Stimulated activated CD4-positive, alpha-beta T cell treated with anti-CD3 and anti-CD28 coated beads, Interleukin-12 subunit alpha, Interleukin-12 subunit beta, amount 100 ng/mL, for 24 hours (primary cell): ENCODE data around the gene SNRNP25.
"Not testable (repeated sequence)": the region's sequence is repeated elsewhere in the genome, so short reads cannot be mapped to it uniquely, and the experiment has no call there.

ENCODE experiments used
- DNase-seq, 2 experiments: peaks; one replicate each; pipeline ENCODE4 v3.0.0-alpha.2; 2020; ENCODE audit warnings: low read depth in 2 of 2

SNRNP25 gene

DNA sequence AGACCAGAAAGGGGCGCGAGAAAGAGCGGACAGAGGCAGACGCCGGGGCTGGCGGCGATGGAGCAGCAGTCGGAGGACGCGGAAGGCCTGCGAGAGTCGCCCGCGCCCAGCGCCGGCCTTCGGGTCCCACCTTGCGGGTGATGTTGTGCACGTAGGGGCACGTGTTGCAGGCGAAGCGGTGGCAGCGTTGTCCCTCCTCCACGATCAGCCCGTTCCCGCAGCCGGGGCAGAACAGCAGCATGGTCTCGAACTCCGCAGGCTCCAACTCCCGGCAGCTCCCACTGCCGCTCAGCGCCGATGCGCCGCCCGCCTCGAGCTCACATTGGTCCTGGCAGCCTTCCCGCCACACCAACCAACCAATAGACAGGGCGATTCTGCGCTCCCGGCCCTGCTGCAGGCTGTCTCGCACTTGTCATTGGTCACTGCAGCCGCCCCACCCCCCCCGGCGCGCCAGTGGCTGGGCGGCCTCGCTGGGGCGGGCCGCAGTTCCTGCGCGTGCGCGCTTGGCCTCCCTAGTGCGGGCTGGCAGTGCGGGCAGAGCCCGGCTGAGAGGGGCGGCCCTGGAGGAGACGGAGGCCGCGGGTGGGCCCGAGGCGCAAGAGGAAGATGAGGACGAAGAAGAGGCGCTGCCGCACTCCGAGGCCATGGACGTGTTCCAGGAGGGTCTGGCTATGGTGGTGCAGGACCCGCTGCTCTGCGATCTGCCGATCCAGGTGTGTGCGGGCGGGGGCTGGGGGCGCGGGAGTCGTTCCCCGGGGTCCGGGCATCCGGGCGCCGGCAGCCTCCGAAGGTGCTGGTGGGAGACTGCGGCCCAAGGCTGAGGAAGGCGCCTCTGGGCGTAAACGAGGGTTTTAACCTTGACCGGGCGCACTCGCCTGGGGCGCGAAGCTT, at the start of gene SNRNP25, which contains the start of gene POLR3K:
Gene SNRNP25, plus strand, starts transcription at position 483 of the 891 bp plus-strand sequence. Its CDS starts 189 bp downstream, at position 672.
Gene POLR3K, minus strand, starts transcription at position 263 of the 891 bp plus-strand sequence. Its CDS starts 22 bp downstream, at position 241.
- peak; percentile 96 to 99 for DNase-seq

DNA sequence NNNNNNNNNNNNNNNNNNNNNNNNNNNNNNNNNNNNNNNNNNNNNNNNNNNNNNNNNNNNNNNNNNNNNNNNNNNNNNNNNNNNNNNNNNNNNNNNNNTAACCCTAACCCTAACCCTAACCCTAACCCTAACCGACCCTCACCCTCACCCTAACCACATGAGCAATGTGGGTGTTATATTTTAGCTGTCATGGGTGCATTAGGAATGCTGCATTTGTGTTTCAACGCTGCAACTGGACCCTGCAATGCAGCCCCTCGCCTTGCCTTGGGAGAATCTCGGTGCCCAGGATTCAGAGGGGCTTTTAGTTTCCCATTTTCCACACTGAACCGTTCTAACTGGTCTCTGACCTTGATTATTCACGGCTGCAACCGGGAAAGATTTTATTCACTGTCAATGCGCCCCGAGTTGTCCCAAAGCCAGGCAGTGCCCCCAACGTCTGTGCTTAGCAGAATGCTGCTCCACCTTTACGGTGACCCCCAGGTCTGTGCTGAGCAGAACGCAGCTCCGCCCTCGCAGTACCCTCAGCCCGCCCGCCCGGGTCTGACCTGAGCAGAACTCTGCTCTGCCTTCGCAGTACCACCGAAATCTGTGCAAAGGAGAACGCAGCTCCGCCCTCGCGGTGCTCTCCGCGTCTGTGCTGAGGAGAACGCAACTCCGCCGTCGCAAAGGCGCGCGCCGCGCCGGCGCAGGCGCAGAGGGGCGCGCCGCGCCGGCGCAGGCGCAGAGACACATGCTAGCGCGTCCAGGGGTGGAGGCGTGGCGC, 43.5 kb upstream of the SNRNP25 start:
- DNase-seq, result no peak

DNA sequence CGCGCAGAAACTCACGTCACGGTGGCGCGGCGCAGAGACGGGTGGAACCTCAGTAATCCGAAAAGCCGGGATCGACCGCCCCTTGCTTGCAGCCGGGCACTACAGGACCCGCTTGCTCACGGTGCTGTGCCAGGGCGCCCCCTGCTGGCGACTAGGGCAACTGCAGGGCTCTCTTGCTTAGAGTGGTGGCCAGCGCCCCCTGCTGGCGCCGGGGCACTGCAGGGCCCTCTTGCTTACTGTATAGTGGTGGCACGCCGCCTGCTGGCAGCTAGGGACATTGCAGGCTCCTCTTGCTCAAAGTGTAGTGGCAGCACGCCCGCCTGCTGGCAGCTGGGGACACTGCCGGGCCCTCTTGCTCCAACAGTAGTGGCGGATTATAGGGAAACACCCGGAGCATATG, 42.9 kb upstream of the SNRNP25 start:
- peak; percentile 73 to 89 for DNase-seq

DNA sequence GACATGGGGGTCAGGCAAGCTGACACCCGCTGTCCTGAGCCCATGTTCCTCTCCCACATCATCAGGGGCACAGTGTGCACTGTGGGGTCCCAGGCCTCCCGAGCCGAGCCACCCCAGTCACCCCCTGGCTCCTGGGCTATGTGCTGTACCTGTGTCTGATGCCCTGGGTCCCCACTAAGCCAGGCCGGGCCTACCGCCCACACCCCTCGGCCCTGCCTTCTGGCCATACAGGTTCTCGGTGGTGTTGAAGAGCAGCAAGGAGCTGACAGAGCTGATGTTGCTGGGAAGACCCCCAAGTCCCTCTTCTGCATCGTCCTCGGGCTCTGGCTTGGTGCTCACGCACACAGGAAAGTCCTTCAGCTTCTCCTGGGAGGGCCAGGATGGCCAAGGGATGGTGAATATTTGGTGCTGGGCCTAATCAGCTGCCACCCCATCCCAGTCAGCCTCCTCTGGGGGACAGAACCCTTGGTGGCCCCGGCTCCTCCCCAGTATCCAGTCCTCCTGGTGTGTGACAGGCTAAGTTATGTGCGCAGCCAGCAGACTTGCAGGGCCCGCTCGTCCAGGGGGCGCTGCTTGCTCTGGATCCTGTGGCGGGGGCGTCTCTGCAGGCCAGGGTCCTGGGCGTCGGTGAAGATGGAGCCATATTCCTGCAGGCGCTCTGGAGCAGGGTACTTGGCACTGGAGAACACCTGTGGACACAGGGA, 36.4 kb upstream of the SNRNP25 start:
- not testable (repeated sequence) for DNase-seq

DNA sequence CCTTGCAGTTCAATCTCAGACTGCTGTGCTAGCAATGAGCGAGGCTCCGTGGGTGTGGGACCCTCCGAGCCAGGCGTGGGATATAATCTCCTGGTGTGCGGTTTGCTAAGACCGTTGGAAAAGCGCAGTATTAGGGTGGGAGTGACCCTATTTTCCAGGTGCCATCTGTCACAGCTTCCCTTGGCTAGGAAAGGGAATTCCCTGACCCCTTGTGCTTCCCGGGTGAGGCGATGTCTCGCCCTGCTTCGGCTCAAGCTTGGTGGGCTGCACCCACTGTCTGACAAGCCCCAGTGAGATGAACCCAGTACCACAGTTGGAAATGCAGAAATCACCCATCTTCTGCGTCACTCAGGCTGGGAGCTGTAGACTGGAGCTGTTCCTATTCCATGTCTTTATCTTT, 32.7 kb upstream of the SNRNP25 start:
- not testable (repeated sequence) for DNase-seq

DNA sequence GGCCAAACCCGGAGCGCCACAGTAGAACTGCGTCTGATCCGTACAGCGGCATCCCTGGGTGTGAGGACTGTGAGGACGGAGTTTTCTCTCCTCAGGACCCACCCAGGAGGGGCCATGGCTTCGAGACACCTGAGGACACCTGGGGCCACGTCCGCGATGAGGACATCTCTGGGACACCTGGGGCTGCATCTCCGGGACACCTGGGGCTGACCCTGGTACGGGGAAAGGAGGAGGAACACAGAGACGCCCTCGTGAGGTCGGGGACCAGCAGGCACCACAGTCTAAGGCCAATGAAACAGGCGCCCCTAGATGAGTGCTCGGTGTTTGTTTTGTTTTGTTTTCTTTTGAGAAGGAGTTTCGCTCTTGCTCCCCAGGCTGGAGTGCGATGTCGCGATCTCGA, 29.5 kb upstream of the SNRNP25 start:
- not testable (repeated sequence) for DNase-seq

DNA sequence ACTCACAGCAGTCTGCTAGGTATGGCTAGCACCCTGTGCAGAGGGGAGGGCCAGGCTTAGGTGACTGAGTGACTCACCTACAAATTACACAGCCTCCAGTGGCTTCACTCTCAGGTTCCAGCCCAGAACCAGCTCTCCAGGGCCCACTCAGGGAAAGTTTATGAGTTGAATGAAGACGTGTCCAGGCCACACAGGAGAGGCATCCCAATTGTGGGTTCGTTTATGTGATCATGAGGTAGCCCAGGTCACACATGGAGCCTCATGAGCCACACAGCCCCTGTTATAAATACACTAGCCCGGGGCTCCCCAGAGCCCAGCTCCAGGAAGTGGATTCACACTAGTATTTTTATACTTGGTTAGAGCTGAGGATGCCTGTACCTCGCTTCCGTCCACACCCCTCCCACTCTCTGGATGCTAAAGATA, 27.7 kb upstream of the SNRNP25 start:
- not testable (repeated sequence) for DNase-seq

DNA sequence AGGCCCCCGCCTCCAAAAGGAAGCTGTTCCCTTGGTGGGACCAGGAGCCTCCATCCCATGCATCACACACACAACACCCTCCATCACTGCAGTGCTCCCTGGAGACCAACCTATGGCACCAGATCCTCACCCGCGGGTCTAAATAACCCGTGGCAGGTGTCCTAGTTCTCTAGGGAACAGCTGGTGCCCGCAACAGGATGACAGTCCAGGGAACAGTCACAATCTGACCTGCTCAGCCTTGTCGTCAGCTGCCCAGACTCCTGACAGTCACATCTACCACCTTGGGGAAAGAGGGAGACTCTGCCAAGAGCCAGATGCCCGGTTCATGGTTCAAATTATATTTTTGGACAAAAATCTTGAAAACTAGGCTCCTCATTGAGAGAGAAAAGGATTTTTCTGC, 23.0 kb upstream of the SNRNP25 start:
- not testable (repeated sequence) for DNase-seq

DNA sequence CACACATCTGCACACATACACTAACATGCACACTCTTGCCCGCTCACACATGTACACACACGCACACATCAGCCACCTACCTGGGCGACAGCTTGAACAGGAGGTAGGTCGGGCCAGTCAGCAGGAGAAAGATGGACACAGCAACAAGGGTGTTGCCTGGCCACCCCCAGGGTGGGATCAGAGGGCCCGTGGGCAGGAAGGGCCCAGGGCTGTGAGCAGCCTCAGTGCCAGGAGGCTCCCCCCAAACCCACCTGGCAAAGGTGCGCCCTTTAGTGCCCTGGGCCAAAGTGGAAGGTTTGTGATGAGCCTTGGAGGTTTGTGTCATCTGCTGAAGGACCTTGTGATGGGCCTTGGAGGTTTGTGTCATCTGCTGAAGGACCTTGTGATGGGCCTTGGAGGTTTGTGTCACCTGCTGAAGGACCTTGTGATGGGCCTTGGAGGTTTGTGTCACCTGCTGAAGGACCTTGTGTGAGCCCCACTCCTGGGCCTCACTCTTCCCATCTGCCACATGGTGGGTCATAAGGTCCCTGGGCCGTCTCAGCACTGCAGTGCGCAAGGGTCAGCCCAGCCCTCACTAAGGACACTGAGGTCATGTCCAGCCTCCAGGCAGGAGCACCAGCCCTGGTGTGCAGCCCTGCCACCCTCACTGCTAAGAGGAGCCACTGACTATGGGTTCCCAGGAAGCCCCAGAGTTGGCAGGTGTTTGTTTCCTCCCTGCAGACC, 20.3 kb upstream of the SNRNP25 start:
- DNase-seq, result not testable (repeated sequence)

DNA sequence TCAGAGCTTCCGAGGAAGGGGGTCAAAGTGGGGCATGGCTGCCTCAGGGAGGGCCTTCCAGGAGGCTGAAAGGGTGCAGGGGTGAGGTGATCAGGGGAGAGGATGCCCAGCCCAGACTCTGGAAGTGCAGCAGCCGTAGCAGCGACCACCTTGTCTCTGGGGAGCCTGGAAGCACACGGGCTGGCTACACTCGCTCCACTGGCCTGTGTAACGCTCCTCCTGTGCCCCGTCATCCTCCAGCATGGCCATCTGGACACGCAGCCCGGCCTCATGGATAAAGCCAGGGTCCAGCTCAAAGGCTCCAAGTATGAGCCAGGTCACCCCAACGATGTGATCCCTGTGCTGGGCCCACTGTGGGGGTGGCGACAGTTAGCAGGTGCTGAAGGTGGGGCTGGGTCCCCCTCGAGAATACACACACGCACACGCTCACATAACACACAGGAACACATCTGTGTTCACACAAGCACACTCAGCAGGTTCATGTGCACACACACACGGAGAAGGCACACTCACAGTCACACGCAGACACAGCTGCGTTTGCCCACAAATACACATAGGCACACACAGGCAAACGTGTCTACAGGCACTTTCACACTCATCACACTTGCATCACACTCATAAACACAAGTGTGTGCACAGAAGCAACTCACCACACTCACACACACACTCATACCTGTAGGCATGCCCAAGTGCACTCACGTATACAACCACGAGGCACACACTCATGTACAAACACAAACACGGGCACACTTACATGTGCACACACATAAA, 19.6 kb upstream of the SNRNP25 start:
- no peak for DNase-seq

DNA sequence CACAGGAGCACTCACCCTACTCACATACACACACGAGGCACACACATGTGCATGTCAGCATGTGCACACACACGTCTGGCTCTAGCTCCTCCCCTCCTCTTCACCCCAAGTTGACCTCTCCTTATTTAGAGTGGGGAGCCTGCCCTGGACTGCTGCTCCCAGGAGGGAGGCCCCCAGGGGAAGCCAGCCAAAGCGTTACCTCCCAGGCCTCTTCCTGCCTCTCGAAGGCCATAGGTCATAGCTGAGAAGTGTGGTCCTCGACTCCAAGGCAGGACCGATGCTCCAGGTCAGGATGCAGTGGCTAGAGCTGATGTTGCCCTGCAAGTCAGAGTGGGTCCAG, 19.0 kb upstream of the SNRNP25 start:
- no peak for DNase-seq

DNA sequence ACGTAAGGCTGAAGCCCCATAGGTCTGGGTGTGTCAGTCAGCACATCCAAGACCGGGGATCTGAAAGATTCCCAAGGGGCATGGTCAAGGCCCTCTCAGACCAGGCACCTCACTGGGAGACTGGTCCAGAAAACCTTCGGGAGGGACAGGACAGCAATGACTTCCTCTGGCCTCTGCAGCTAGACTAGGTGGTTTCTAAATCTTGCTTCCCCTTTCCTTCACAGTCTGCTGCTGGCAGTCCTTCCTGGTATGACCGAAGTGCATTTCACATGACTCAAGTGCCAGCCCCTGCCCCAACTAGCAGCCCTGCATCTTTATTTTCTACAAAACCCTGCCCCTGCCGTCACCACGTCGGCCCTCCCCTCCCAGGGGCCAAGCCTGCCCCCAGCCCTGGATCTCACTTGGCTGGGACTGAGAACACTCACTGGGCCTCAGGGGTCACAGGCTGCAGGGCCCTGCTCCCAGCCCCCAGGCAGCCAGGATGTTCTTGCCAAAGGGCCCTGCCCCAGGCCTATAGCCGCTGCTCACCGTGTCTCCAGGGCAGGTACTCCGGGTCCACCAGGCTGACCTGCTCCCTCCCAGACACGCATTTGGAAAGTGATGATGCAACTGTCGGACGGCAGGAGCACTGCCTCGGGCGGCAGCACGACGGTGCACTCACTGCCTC, 18.5 kb upstream of the SNRNP25 start:
- DNase-seq, result no peak

DNA sequence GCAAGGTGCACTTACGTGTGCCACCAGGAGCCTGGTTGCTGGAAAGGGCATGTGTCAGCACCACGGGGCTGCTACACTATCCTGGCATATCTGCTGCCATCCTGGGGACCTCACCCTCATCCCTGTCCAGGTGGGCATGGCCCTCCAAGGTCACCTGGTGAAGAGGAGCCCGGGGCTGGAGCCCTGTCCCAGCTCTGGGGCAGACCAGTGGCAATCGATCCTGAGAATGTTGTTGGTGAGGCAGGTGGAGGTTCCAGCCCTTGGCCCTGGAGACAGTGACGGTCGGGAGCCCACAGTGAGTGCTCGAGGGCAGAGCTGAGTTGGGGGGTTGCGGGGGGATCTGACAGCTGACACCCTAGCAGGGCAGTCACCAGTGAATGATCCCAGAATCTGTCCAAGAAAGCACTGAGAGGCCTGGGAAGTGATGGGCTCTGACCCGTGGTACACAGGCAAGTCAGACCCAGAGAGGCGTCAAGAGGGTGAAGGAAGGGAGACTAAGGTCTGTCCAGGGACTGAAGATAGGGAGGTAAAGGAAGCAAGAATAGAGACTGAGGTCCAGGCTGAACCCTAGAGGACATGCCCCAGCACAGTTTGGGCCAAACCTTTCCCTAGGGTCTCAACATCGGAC, 17.8 kb upstream of the SNRNP25 start:
- DNase-seq, result no peak

DNA sequence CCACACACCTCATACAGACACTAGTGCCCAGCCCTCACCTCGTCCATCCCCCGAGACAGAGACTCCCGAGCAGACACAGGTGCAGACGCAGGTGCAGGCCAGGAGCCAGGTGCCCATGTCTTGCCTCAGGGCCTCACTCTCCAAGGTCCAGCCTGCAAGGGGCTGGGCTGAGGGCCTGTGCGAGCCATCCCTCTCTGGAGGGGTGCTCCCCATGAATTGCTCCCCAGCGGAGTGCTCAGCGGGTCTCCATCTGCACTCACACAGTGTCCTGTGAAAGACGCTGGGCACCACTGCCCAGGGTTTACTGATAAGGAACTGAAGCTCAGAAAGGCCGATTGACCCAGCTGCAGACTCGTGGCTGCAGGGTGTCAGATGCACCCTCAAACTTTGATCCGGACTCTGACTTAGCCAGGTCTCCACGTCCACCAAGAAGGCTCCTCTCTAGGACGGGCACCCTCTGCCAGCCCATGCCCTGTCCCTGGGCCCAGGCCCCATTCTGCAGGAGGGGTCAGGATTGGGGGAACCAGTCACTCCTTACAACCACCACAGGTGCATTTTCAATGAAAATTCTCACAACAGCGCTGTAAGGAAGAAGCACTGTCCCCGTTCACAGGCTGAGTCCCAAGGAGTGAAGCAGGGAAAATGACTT, 17.2 kb upstream of the SNRNP25 start:
- DNase-seq, result no peak

DNA sequence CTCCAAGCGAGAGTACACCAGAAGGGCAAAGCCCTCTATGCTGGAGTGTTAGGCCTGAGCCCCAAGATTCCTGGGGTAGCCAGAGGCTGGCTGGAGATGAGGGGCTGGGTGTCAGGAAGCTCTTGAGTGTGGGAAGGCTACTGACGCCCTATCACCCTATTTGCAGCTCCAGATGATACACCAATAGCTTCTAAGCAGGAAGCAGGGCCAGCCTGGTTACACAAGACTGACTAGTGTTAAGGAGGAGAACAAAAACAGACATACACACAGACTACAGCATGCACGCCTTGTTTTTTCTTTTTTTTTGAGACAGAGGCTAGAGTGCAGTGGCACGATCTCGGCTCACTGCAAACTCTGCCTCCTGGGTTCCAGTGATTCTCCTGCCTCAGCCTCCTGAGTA, 16.1 kb upstream of the SNRNP25 start:
- no peak for DNase-seq

DNA sequence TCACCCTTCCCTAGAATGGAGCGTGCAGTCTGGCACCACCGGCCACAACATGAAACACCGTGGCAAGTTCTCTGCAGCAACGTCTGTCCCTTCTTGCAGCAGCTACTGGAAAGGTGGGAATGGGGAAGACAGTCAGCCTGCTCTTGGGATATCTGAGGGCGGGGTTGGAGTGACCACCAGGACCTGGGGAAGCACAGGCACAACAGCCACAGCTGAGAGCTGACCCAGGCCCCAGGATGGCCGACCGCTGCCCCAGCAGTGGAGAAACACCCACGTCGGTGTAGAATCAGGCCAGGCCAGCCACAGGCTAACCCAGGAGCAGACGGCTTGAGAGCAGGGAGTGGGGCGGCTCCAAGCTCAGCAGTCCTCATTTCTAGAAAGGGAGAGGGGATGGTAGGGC, 15.4 kb upstream of the SNRNP25 start:
- DNase-seq, result not testable (repeated sequence)

DNA sequence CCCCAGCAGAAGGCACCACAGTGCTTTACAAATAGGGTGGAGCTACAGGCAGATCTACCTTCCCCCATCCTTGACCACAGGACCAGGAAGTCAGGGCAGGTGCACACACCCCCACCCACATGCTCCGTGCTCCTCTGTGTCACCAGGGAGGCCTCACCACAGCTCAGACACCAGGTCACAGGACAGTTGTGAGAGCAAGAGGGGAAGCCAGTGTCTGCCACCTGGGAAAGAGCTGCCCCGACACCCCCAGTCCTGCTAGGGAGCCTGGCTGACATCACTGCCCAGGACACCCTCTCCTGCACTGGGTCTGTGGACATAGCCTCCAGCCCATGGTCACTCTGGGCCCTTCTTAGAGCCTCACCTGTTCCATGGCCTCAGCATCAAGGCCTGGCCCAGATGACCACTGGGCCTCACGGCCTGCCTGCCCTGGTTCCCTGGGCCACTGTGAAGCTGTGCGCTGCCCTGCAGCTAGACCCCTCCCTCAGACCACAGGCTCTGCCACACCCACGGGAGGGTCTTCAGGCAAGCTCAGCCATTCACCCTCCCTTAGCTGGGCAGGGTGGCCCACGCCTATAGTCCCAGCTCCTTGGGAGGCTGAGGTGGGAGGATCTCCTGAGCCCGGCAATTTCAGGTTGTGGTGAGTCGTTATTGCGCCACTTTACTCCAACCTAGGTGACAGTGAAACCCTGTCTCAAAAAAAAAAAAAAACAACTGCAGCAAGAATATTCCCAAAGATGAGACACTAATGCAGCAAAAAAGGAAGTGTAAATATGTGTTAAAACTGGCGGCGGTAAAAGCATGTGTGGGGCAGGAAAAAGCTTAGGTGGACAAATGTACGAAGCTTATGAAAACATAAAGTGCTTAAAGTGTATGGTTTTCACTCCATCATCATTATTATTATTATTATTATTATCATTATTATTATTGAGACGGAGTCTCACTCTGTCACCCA, 14.4 kb upstream of the SNRNP25 start:
- DNase-seq, result peak in 1 of 2 experiments; percentile 24
